K562 (cell line): ENCODE data around the gene WDR1. TPM values are rescaled to one million over a fixed set of nuclear protein-coding genes. Genes with fewer than 3 reads are reported as not detected.
"Not testable (repeated sequence)": the region's sequence is repeated elsewhere in the genome, so short reads cannot be mapped to it uniquely, and the experiment has no call there.

Experiments used
- ATAC-seq: fragments of 200-7000 bp; cut with Tn5 transposase; 3 replicates; pipeline ENCODE4 v1.9.1; 2020; ENCODE audit warnings: moderate library complexity
- BruUV-seq: library from RNA; stranded (reverse); fragments of 400-500 nt; replicated peaks from 2 replicates; lab custom pipeline; 2021; lab: Mats Ljungman, UMichigan
- CTCF ChIA-PET: fragments of 300-600 bp; formaldehyde crosslinking; extraction: SDS; loops from one replicate; lab custom pipeline; 2021; ENCODE audit warnings: low intra/inter-chr PET ratio; lab: Yijun Ruan, JAX
- POLR2A ChIA-PET: fragments of 300-600, 350-650 bp; sonication (Branson Sonifier 250); formaldehyde crosslinking; extraction: SDS; loops from one replicate; lab custom pipeline; 2021; ENCODE audit warnings: antibody characterized with exemption, inconsistent platforms; lab: Yijun Ruan, JAX
- DNase-seq, 4 experiments: peaks; one replicate each; pipeline versions ENCODE4 v3.0.0 to v3.0.0-alpha.2; 2011 to 2018; ENCODE audit warnings: low spot score in 3 of 4, mixed read lengths in 3 of 4; ENCODE audit errors: extremely low read depth in 1 of 4
- FAIRE-seq: peaks from 2 replicates; lab custom pipeline; 2011; peaks lifted over from hg19 to GRCh38; lab: Jason Lieb, UNC
- H2AFZ ChIP-seq: 2 replicates; pipeline ENCODE4 v1.6.0; 2011; ENCODE audit warnings: low read depth, low read length, control low read depth, inconsistent platforms
- H3K27ac ChIP-seq: fragments of 200-600 bp; 3 replicates; pipeline ENCODE4 v1.8.0; 2011; ENCODE audit warnings: low read depth, mild to moderate bottlenecking, control low read depth, inconsistent platforms, low read length, moderate library complexity, mixed read lengths; ENCODE audit errors: extremely low read depth
- H3K27me3 ChIP-seq, 2 experiments: fragments of 300-600 bp in 1 of 2; 2 replicates in 1 of 2; 3 replicates in 1 of 2; pipeline versions ENCODE4 v1.6.0 to v1.8.0; 2011; ENCODE audit warnings: inconsistent platforms in 2 of 2, low read length in 2 of 2, mild to moderate bottlenecking in 1 of 2, mixed read lengths in 1 of 2, moderate library complexity in 1 of 2; ENCODE audit not compliant: control insufficient read depth in 2 of 2, insufficient read depth in 2 of 2
- H3K36me3 ChIP-seq: fragments of 300-600 bp; 3 replicates; pipeline ENCODE4 v1.8.0; 2011; ENCODE audit warnings: mild to moderate bottlenecking, low read length, inconsistent platforms; ENCODE audit not compliant: control insufficient read depth, insufficient read depth
- H3K4me1 ChIP-seq, 2 experiments: fragments of 200-600 bp in 1 of 2; replicated peaks in 1 of 2; 2 replicates in 1 of 2; 3 replicates in 1 of 2; pipeline versions ENCODE4 v1.5.1 to v1.8.0; 2011; ENCODE audit warnings: inconsistent platforms in 2 of 2, low read length in 2 of 2, mild to moderate bottlenecking in 1 of 2, mixed read lengths in 1 of 2, moderate library complexity in 1 of 2; ENCODE audit not compliant: control insufficient read depth in 2 of 2, insufficient read depth in 2 of 2
- H3K4me2 ChIP-seq: 2 replicates; pipeline ENCODE4 v1.6.1; 2011; ENCODE audit warnings: low read length, control low read depth, inconsistent platforms, mixed read lengths; ENCODE audit not compliant: insufficient read depth
- H3K4me3 ChIP-seq: fragments of 200-600 bp; sonication (generic), shearing (Covaris generic); 2 replicates; pipeline ENCODE4 v1.5.1; 2016; ENCODE audit warnings: control low read depth, inconsistent platforms
- H3K79me2 ChIP-seq: fragments of 200-600 bp; 3 replicates; pipeline ENCODE4 v1.8.0; 2011; ENCODE audit warnings: low read length, inconsistent platforms; ENCODE audit not compliant: control insufficient read depth, insufficient read depth
- H3K9ac ChIP-seq, 2 experiments: 2 replicates each; pipeline versions ENCODE4 v1.6.0 to v1.6.1; 2011; ENCODE audit warnings: low read depth in 2 of 2, low read length in 2 of 2, control low read depth in 1 of 2, inconsistent platforms in 1 of 2, mild to moderate bottlenecking in 1 of 2, mixed read lengths in 1 of 2; ENCODE audit not compliant: insufficient read depth in 1 of 2
- H3K9me1 ChIP-seq: one replicate; pipeline ENCODE4 v1.6.0; 2011; ENCODE audit warnings: inconsistent platforms, mild to moderate bottlenecking, low read length, moderate library complexity; ENCODE audit not compliant: control insufficient read depth, insufficient read depth
- H3K9me3 ChIP-seq: replicated peaks from 2 replicates; pipeline ENCODE4 v1.5.1; 2011; ENCODE audit warnings: low read depth, low read length, inconsistent platforms; ENCODE audit not compliant: control insufficient read depth, insufficient read depth
- H4K20me1 ChIP-seq: replicated peaks from 2 replicates; pipeline ENCODE4 v1.6.1; 2011; ENCODE audit warnings: low read length, inconsistent platforms, mixed read lengths; ENCODE audit not compliant: control insufficient read depth, insufficient read depth
- CHAMP1 ChIP-seq: fragments of 450-650 bp; IDR thresholded peaks from 2 replicates; pipeline ENCODE4 v1.6.1; 2016; ENCODE audit warnings: mild to moderate bottlenecking
- EP400 ChIP-seq: fragments of 450-650 bp; IDR thresholded peaks from 2 replicates; pipeline ENCODE4 v1.6.1; 2017; ENCODE audit warnings: antibody characterized with exemption, mild to moderate bottlenecking, moderate library complexity
- GTF2E2 ChIP-seq: fragments of 200-800 bp; sonication (Bioruptor generic); IDR thresholded peaks from 2 replicates; pipeline ENCODE4 v1.6.1; 2016; ENCODE audit warnings: missing genetic modification characterization, missing compliant biosample characterization
- HES1 ChIP-seq: fragments of 450-650 bp; IDR thresholded peaks from 2 replicates; pipeline ENCODE4 v1.6.1; 2016; ENCODE audit warnings: low read depth, mild to moderate bottlenecking, moderate library complexity
- MNT ChIP-seq, 2 experiments: fragments of 450-650 bp; conservative IDR thresholded peaks; 2 replicates each; pipeline ENCODE4 v1.6.1; 2017; ENCODE audit warnings: mild to moderate bottlenecking in 2 of 2, moderate library complexity in 2 of 2
- NUFIP1 ChIP-seq: fragments of 450-650 bp; IDR thresholded peaks from 2 replicates; pipeline ENCODE4 v1.6.1; 2018; ENCODE audit not compliant: partially characterized antibody
- POLR2AphosphoS2 ChIP-seq: IDR thresholded peaks from 2 replicates; pipeline ENCODE4 v1.6.1; 2012; ENCODE audit warnings: low read length, improper control_type of control experiment
- SRSF1 ChIP-seq: fragments of 200-400 bp; formaldehyde crosslinking; IDR thresholded peaks from 2 replicates; pipeline ENCODE4 v1.6.1; 2017; ENCODE audit warnings: mild to moderate bottlenecking, low read depth, low read length, moderate library complexity
- SRSF3 ChIP-seq: fragments of 200-400 bp; formaldehyde crosslinking; IDR thresholded peaks from 2 replicates; pipeline ENCODE4 v1.6.1; 2016; ENCODE audit warnings: mild to moderate bottlenecking, low read length, moderate library complexity; ENCODE audit not compliant: insufficient read depth
- ZNF644 ChIP-seq: fragments of 200-800 bp; sonication (Bioruptor generic); IDR thresholded peaks from 2 replicates; pipeline ENCODE4 v1.6.1; 2016; ENCODE audit warnings: low read depth, missing genetic modification characterization, missing compliant biosample characterization
- WGBS: fragments of 100-300 bp; shearing (Covaris generic); methylation state at CpG from one replicate; pipeline ENCODE4 v1.1.6; 2016; ENCODE audit warnings: low coverage, mixed read lengths; ENCODE audit not compliant: insufficient coverage; ENCODE audit errors: missing lambda C conversion rate; 5-methylcytosine and 5-hydroxymethylcytosine counted together
- in situ Hi-C: fragments of 300-500 bp; cut with MboI; formaldehyde crosslinking; loops from 4 replicates; pipeline ENCODE4 v1.15.0; 2018; ENCODE audit warnings: inconsistent platforms, mixed read lengths
- intact Hi-C: fragments of 100-400 bp; cut with micrococcal nuclease; formaldehyde crosslinking; loops from 2 replicates; pipeline ENCODE4 v1.14.2; 2022
- polyA plus RNA-seq, 8 experiments: library from polyadenylated mRNA; depleted of rRNA in 4 of 8; stranded (reverse) in 5 of 8; unstranded in 3 of 8; fragments of >200 nt; fragmentation: Nextera tagmentation in 2 of 8; fragmentation: Illumina TruSeq in 1 of 8; extraction: Ambion mirVana in 2 of 8; extraction: Trizol in 1 of 8; gene quantifications; 2 replicates each; pipeline versions ENCODE4 v1.2.1 to v1.2.3, GENCODE V29; 2011 to 2014; ENCODE audit warnings: inconsistent platforms in 1 of 8, missing spikeins in 1 of 8
- total RNA-seq, 7 experiments: library from RNA; depleted of rRNA in 6 of 7; stranded (reverse); fragments of >200 nt in 6 of 7; fragmentation: Illumina TruSeq in 2 of 7; extraction: Trizol in 2 of 7; gene quantifications; 2 replicates each; pipeline versions ENCODE4 v1.2.1 to v1.2.3, GENCODE V29; 2011 to 2021; ENCODE audit warnings: low replicate concordance in 1 of 7

The WDR1 gene
- total and polyA plus RNA-seq, 9 of the 15 experiments (the other 6 are each of a cell fraction or from before 2014, with no cell fraction given), result 16.1 to 213 (median 125) TPM

GRCh38 chr4:10128761-10129160 is 12.2 kb upstream of the WDR1 start:
- Histone ChIP-seq H3K4me1 (peaks cover 5 to 6% of the 10 kb centered on the region in 2 experiments; a peak in 4 of 5 replicates), H3K9me3 (no peaks in the 10 kb centered on the region), H3K4me2 (no peak overlapping the region), H3K4me3 (no peak overlapping the region), H2AFZ (no peak overlapping the region), H3K36me3 (no peaks in the 10 kb centered on the region)
- no TSS peak for BruUV-seq
- FAIRE-seq, result no peak
- intact Hi-C loops, result no loop called here
- TF ChIP-seq NUFIP1 (no peak), ZNF644 (tag) (no peak), SRSF3 (no peak), EP400 (no peak), SRSF1 (no peak), GTF2E2 (tag) (no peak), HES1 (no peak), POLR2AphosphoS2 (no peak), CHAMP1 (no peak), MNT (conservative IDR thresholded peaks at IDR 0.05) (no peak)
- TF ChIP-seq, all 486 proteins: peak for 0
- POLR2A ChIA-PET, result interaction anchor here (0.6 to 11.9 kb wide), 3 partner anchors 9 to 771 kb away, joined by 3 to 216 read pairs (median 4); partner anchors contain the start of gene WDR1
- 0% methylated on average over 2 of the region's 2 CpGs for WGBS
- CTCF ChIA-PET, result no interaction called here
- H3K9me1 ChIP-seq, result no peaks in the 10 kb centered on the region
- ATAC-seq (no peak), DNase-seq (no peak)
- H3K9ac ChIP-seq, result no peak overlapping the region
- in situ Hi-C loops, result no loop called here
- no peaks in the 10 kb centered on the region for H3K79me2 ChIP-seq
- no peaks in the 10 kb centered on the region for H4K20me1 ChIP-seq
- H3K27ac ChIP-seq, result no peak overlapping the region
- peaks cover 31 to 64% of the 10 kb centered on the region in 2 experiments; a peak in 4 of 5 replicates for H3K27me3 ChIP-seq

- BruUV-seq, ATAC-seq, H3K9me3 ChIP-seq, H3K4me2 ChIP-seq, CTCF ChIA-PET, H3K9me1 ChIP-seq, H3K4me3 ChIP-seq, H3K36me3 ChIP-seq, H3K9ac ChIP-seq, H2AFZ ChIP-seq, H4K20me1 ChIP-seq, DNase-seq, H3K27ac ChIP-seq, FAIRE-seq, in situ Hi-C loops, H3K79me2 ChIP-seq, intact Hi-C loops: not testable (repeated sequence)
- 19% methylated on average over 6 of the region's 7 CpGs for WGBS
- Histone ChIP-seq H3K4me1 (peaks cover 11 to 13% of the 10 kb centered on the region in 2 experiments; a peak in 4 of 5 replicates), H3K27me3 (peaks cover 30 to 51% of the 10 kb centered on the region in 2 experiments; a peak in 4 of 5 replicates)
- POLR2A ChIA-PET, result interaction anchor here (11.9 kb wide), 1 partner anchor 8 kb away, joined by 216 read pairs; the partner anchor contains the start of gene WDR1
Measured at GRCh38 chr4:10127531-10127930, 10.9 kb upstream of the WDR1 start.
